Lower leg skin (tissue), 3 donors: ENCODE measurements around the gene CASP7.

Experiments used
- POLR2A ChIP-seq, 2 donors: fragments of 450-650 bp; IDR thresholded peaks; one replicate each; pipeline ENCODE4 v1.6.1; 2016 to 2017; ENCODE audit warnings: antibody characterized with exemption in 2 of 2, mild to moderate bottlenecking in 1 of 2, moderate library complexity in 1 of 2
- TF ChIP-seq, protein P1 (sequence below), 3 donors: fragments of 450-650 bp; IDR thresholded peaks; one replicate each; pipeline ENCODE4 v1.5.1; 2016; ENCODE audit warnings: antibody characterized with exemption in 3 of 3, mild to moderate bottlenecking in 3 of 3, moderate library complexity in 2 of 3

DNA sequence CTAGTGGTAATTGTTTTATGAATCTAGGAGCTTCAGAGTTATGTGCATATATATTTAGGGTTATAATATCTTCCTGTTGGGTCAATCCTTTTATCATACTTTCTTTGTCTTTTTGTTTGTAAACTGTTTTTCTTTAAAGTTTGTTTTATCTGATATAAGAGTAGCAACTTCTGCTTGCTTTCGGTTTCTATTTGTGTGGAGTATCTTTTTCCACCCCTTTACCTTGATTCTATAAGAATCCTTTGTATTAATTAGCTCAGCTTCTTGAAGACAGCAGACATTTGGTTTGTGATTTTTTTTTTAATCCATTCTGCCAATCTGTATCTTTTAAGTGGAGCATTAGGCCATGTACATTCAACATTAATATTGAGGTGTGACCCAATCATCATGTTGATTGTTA, 9.3 kb downstream of the CASP7 start:
- TF ChIP-seq, protein P1, sequence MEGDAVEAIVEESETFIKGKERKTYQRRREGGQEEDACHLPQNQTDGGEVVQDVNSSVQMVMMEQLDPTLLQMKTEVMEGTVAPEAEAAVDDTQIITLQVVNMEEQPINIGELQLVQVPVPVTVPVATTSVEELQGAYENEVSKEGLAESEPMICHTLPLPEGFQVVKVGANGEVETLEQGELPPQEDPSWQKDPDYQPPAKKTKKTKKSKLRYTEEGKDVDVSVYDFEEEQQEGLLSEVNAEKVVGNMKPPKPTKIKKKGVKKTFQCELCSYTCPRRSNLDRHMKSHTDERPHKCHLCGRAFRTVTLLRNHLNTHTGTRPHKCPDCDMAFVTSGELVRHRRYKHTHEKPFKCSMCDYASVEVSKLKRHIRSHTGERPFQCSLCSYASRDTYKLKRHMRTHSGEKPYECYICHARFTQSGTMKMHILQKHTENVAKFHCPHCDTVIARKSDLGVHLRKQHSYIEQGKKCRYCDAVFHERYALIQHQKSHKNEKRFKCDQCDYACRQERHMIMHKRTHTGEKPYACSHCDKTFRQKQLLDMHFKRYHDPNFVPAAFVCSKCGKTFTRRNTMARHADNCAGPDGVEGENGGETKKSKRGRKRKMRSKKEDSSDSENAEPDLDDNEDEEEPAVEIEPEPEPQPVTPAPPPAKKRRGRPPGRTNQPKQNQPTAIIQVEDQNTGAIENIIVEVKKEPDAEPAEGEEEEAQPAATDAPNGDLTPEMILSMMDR (IDR thresholded peaks at IDR 0.05): no peak
- TF ChIP-seq POLR2A (IDR thresholded peaks at IDR 0.05): no peak
